K562 (cell line): Measurements from ENCODE around the gene SLC2A13. TPM values are rescaled to one million over a fixed set of nuclear protein-coding genes. Genes with fewer than 3 reads are reported as not detected.

Experiments
- ATAC-seq: fragments of 200-7000 bp; cut with Tn5 transposase; 3 replicates; pipeline ENCODE4 v1.9.1; 2020; ENCODE audit warnings: moderate library complexity
- BruUV-seq: library from RNA; stranded (reverse); fragments of 400-500 nt; replicated peaks from 2 replicates; lab custom pipeline; 2021; lab: Mats Ljungman, UMichigan
- CTCF ChIA-PET: fragments of 300-600 bp; formaldehyde crosslinking; extraction: SDS; loops from one replicate; lab custom pipeline; 2021; ENCODE audit warnings: low intra/inter-chr PET ratio; lab: Yijun Ruan, JAX
- POLR2A ChIA-PET: fragments of 300-600, 350-650 bp; sonication (Branson Sonifier 250); formaldehyde crosslinking; extraction: SDS; loops from one replicate; lab custom pipeline; 2021; ENCODE audit warnings: antibody characterized with exemption, inconsistent platforms; lab: Yijun Ruan, JAX
- DNase-seq, 4 experiments: peaks; one replicate each; pipeline versions ENCODE4 v3.0.0 to v3.0.0-alpha.2; 2011 to 2018; ENCODE audit warnings: low spot score in 3 of 4, mixed read lengths in 3 of 4; ENCODE audit errors: extremely low read depth in 1 of 4
- FAIRE-seq: peaks from 2 replicates; lab custom pipeline; 2011; peaks lifted over from hg19 to GRCh38; lab: Jason Lieb, UNC
- H2AFZ ChIP-seq: 2 replicates; pipeline ENCODE4 v1.6.0; 2011; ENCODE audit warnings: low read depth, low read length, control low read depth, inconsistent platforms
- H3K27ac ChIP-seq: fragments of 200-600 bp; 3 replicates; pipeline ENCODE4 v1.8.0; 2011; ENCODE audit warnings: low read depth, mild to moderate bottlenecking, control low read depth, inconsistent platforms, low read length, moderate library complexity, mixed read lengths; ENCODE audit errors: extremely low read depth
- H3K27me3 ChIP-seq, 2 experiments: fragments of 300-600 bp in 1 of 2; 2 replicates in 1 of 2; 3 replicates in 1 of 2; pipeline versions ENCODE4 v1.6.0 to v1.8.0; 2011; ENCODE audit warnings: inconsistent platforms in 2 of 2, low read length in 2 of 2, mild to moderate bottlenecking in 1 of 2, mixed read lengths in 1 of 2, moderate library complexity in 1 of 2; ENCODE audit not compliant: control insufficient read depth in 2 of 2, insufficient read depth in 2 of 2
- H3K36me3 ChIP-seq: fragments of 300-600 bp; 3 replicates; pipeline ENCODE4 v1.8.0; 2011; ENCODE audit warnings: mild to moderate bottlenecking, low read length, inconsistent platforms; ENCODE audit not compliant: control insufficient read depth, insufficient read depth
- H3K4me1 ChIP-seq, 2 experiments: fragments of 200-600 bp in 1 of 2; replicated peaks in 1 of 2; 2 replicates in 1 of 2; 3 replicates in 1 of 2; pipeline versions ENCODE4 v1.5.1 to v1.8.0; 2011; ENCODE audit warnings: inconsistent platforms in 2 of 2, low read length in 2 of 2, mild to moderate bottlenecking in 1 of 2, mixed read lengths in 1 of 2, moderate library complexity in 1 of 2; ENCODE audit not compliant: control insufficient read depth in 2 of 2, insufficient read depth in 2 of 2
- H3K4me2 ChIP-seq: 2 replicates; pipeline ENCODE4 v1.6.1; 2011; ENCODE audit warnings: low read length, control low read depth, inconsistent platforms, mixed read lengths; ENCODE audit not compliant: insufficient read depth
- H3K4me3 ChIP-seq: fragments of 200-600 bp; sonication (generic), shearing (Covaris generic); 2 replicates; pipeline ENCODE4 v1.5.1; 2016; ENCODE audit warnings: control low read depth, inconsistent platforms
- H3K79me2 ChIP-seq: fragments of 200-600 bp; 3 replicates; pipeline ENCODE4 v1.8.0; 2011; ENCODE audit warnings: low read length, inconsistent platforms; ENCODE audit not compliant: control insufficient read depth, insufficient read depth
- H3K9ac ChIP-seq, 2 experiments: 2 replicates each; pipeline versions ENCODE4 v1.6.0 to v1.6.1; 2011; ENCODE audit warnings: low read depth in 2 of 2, low read length in 2 of 2, control low read depth in 1 of 2, inconsistent platforms in 1 of 2, mild to moderate bottlenecking in 1 of 2, mixed read lengths in 1 of 2; ENCODE audit not compliant: insufficient read depth in 1 of 2
- H3K9me1 ChIP-seq: one replicate; pipeline ENCODE4 v1.6.0; 2011; ENCODE audit warnings: inconsistent platforms, mild to moderate bottlenecking, low read length, moderate library complexity; ENCODE audit not compliant: control insufficient read depth, insufficient read depth
- H3K9me3 ChIP-seq: replicated peaks from 2 replicates; pipeline ENCODE4 v1.5.1; 2011; ENCODE audit warnings: low read depth, low read length, inconsistent platforms; ENCODE audit not compliant: control insufficient read depth, insufficient read depth
- H4K20me1 ChIP-seq: replicated peaks from 2 replicates; pipeline ENCODE4 v1.6.1; 2011; ENCODE audit warnings: low read length, inconsistent platforms, mixed read lengths; ENCODE audit not compliant: control insufficient read depth, insufficient read depth
- BRF2 ChIP-seq: IDR thresholded peaks from 3 replicates; pipeline ENCODE4 v1.6.1; 2011; ENCODE audit warnings: borderline replicate concordance, mild to moderate bottlenecking; ENCODE audit not compliant: insufficient read length, insufficient read depth
- CAMTA2 ChIP-seq: fragments of 250-450 bp; sonication (Bioruptor Pico); conservative IDR thresholded peaks from 2 replicates; pipeline ENCODE4 v1.5.1; 2022
- ELF1 ChIP-seq: fragments of 200-800 bp; sonication (Bioruptor generic); IDR thresholded peaks from 2 replicates; pipeline ENCODE4 v1.6.1; 2016; ENCODE audit warnings: missing genetic modification characterization, missing compliant biosample characterization
- ELF2 ChIP-seq: fragments of 250-450 bp; sonication (Bioruptor Pico); IDR thresholded peaks from 2 replicates; pipeline ENCODE4 v1.5.0; 2021; ENCODE audit warnings: mild to moderate bottlenecking
- ETS2 ChIP-seq: IDR thresholded peaks from 2 replicates; pipeline ENCODE4 v1.6.1; 2016; ENCODE audit warnings: borderline replicate concordance, missing genetic modification characterization, mild to moderate bottlenecking, moderate library complexity, missing compliant biosample characterization; ENCODE audit not compliant: poor library complexity, severe bottlenecking
- HMBOX1 ChIP-seq: sonication (generic); IDR thresholded peaks from 2 replicates; pipeline ENCODE4 v1.6.1; 2016
- HNRNPH1 ChIP-seq: fragments of 200-400 bp; formaldehyde crosslinking; optimal IDR thresholded peaks from 2 replicates; pipeline ENCODE3; 2017; ENCODE audit warnings: low read depth, mild to moderate bottlenecking, low read length, moderate library complexity
- HNRNPUL1 ChIP-seq: fragments of 200-400 bp; formaldehyde crosslinking; IDR thresholded peaks from 2 replicates; pipeline ENCODE4 v1.6.1; 2017; ENCODE audit warnings: low read length
- KDM5B ChIP-seq: fragments of 200-600 bp; sonication (generic); IDR thresholded peaks from 2 replicates; pipeline ENCODE4 v1.6.1; 2012; ENCODE audit warnings: low read depth, mild to moderate bottlenecking, moderate library complexity, low read length, control low read depth, inconsistent platforms; ENCODE audit not compliant: insufficient replicate concordance
- MBD2 ChIP-seq: sonication (generic); IDR thresholded peaks from 2 replicates; pipeline ENCODE4 v1.6.1; 2016; ENCODE audit warnings: low read depth, borderline replicate concordance
- NCOA1 ChIP-seq: fragments of 450-650 bp; IDR thresholded peaks from 2 replicates; pipeline ENCODE4 v1.6.1; 2016; ENCODE audit warnings: low read depth
- NFATC3 ChIP-seq: fragments of 450-650 bp; IDR thresholded peaks from 2 replicates; pipeline ENCODE4 v1.6.1; 2017; ENCODE audit warnings: mild to moderate bottlenecking
- NR2C1 ChIP-seq, 2 experiments: fragments of 450-650 bp; IDR thresholded peaks; 2 replicates each; pipeline ENCODE4 v1.6.1; 2017; ENCODE audit warnings: mild to moderate bottlenecking in 2 of 2, antibody characterized with exemption in 1 of 2, inconsistent platforms in 1 of 2, missing compliant biosample characterization in 1 of 2, missing genetic modification characterization in 1 of 2
- SIN3B ChIP-seq: fragments of 450-650 bp; IDR thresholded peaks from 2 replicates; pipeline ENCODE4 v1.6.1; 2017; ENCODE audit warnings: low read depth, mild to moderate bottlenecking, moderate library complexity
- ZNF277 ChIP-seq: fragments of 250-450 bp; sonication (Bioruptor Pico); IDR thresholded peaks from 2 replicates; pipeline ENCODE4 v1.8.0; 2022; ENCODE audit warnings: inconsistent platforms, mild to moderate bottlenecking, moderate library complexity, borderline replicate concordance
- WGBS: fragments of 100-300 bp; shearing (Covaris generic); methylation state at CpG from one replicate; pipeline ENCODE4 v1.1.6; 2016; ENCODE audit warnings: low coverage, mixed read lengths; ENCODE audit not compliant: insufficient coverage; ENCODE audit errors: missing lambda C conversion rate; 5-methylcytosine and 5-hydroxymethylcytosine counted together
- in situ Hi-C: fragments of 300-500 bp; cut with MboI; formaldehyde crosslinking; loops from 4 replicates; pipeline ENCODE4 v1.15.0; 2018; ENCODE audit warnings: inconsistent platforms, mixed read lengths
- intact Hi-C: fragments of 100-400 bp; cut with micrococcal nuclease; formaldehyde crosslinking; loops from 2 replicates; pipeline ENCODE4 v1.14.2; 2022
- polyA plus RNA-seq, 8 experiments: library from polyadenylated mRNA; depleted of rRNA in 4 of 8; stranded (reverse) in 5 of 8; unstranded in 3 of 8; fragments of >200 nt; fragmentation: Nextera tagmentation in 2 of 8; fragmentation: Illumina TruSeq in 1 of 8; extraction: Ambion mirVana in 2 of 8; extraction: Trizol in 1 of 8; gene quantifications; 2 replicates each; pipeline versions ENCODE4 v1.2.1 to v1.2.3, GENCODE V29; 2011 to 2014; ENCODE audit warnings: inconsistent platforms in 1 of 8, missing spikeins in 1 of 8
- total RNA-seq, 7 experiments: library from RNA; depleted of rRNA in 6 of 7; stranded (reverse); fragments of >200 nt in 6 of 7; fragmentation: Illumina TruSeq in 2 of 7; extraction: Trizol in 2 of 7; gene quantifications; 2 replicates each; pipeline versions ENCODE4 v1.2.1 to v1.2.3, GENCODE V29; 2011 to 2021; ENCODE audit warnings: low replicate concordance in 1 of 7
- TF ChIP-seq, protein P1 (sequence below): fragments of 450-650 bp; IDR thresholded peaks from 2 replicates; pipeline ENCODE4 v1.7.1; 2018; ENCODE audit warnings: mild to moderate bottlenecking, low read depth; ENCODE audit not compliant: partially characterized antibody

Gene SLC2A13
- total and polyA plus RNA-seq, 9 of the 15 experiments (the other 6 are each of a cell fraction or from before 2014, with no cell fraction given), result 1.7 to 12.4 (median 9.0) TPM

DNA sequence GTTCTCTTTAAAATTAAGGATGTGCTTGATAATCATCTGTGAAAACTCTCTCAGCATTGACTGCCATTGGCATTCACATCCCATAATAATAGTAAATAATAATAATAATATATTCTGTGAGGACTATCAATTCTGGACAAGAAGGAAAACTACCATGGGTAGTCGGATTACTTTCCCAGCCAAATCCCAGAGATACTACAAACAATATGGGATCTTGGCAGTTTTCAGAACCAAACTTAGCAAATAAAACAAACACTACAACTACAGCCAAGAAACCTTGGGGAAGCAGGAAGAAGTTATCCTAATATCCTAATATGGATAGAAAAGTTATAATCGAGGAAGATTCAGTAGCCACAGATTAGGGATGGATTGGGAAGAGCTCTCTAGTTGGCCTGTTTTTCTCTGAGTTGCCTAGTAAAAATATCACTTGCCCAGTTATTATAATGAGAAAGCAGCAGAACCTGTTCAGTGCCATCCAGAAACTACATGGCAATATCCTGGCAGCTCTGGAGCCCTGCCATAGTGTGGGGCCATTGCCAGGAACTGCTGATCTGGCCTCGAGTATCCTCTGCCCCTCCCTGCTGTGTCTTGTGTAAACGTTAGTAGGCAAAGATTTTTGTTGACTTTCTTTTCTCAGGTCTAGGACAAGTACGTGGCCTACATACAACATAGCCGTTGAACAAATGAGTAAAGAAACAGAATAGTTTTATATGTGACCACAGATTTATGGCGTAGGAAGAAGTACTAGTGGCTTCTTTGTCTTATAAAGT is 193.5 kb downstream of the SLC2A13 start:
- Histone ChIP-seq H3K27me3 (no peaks in the 10 kb centered on the region), H3K4me1 (no peaks in the 10 kb centered on the region), H3K27ac (no peak overlapping the region), H3K9ac (no peak overlapping the region), H3K9me3 (no peaks in the 10 kb centered on the region), H3K79me2 (no peaks in the 10 kb centered on the region), H3K4me2 (no peak overlapping the region), H3K4me3 (no peak overlapping the region), H3K9me1 (no peaks in the 10 kb centered on the region), H3K36me3 (no peaks in the 10 kb centered on the region), H4K20me1 (no peaks in the 10 kb centered on the region), H2AFZ (no peak overlapping the region)
- DNase-seq, result no peak
- FAIRE-seq, result no peak
- TF ChIP-seq CAMTA2 (CRISPR knock-in tag), result no peak
- TF ChIP-seq ZNF277 (CRISPR knock-in tag), result no peak
- no peak for TF ChIP-seq MBD2
- no peak for TF ChIP-seq HMBOX1
- no peak for TF ChIP-seq BRF2
- TF ChIP-seq, protein P1, sequence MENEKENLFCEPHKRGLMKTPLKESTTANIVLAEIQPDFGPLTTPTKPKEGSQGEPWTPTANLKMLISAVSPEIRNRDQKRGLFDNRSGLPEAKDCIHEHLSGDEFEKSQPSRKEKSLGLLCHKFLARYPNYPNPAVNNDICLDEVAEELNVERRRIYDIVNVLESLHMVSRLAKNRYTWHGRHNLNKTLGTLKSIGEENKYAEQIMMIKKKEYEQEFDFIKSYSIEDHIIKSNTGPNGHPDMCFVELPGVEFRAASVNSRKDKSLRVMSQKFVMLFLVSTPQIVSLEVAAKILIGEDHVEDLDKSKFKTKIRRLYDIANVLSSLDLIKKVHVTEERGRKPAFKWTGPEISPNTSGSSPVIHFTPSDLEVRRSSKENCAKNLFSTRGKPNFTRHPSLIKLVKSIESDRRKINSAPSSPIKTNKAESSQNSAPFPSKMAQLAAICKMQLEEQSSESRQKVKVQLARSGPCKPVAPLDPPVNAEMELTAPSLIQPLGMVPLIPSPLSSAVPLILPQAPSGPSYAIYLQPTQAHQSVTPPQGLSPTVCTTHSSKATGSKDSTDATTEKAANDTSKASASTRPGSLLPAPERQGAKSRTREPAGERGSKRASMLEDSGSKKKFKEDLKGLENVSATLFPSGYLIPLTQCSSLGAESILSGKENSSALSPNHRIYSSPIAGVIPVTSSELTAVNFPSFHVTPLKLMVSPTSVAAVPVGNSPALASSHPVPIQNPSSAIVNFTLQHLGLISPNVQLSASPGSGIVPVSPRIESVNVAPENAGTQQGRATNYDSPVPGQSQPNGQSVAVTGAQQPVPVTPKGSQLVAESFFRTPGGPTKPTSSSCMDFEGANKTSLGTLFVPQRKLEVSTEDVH, result no peak
- TF ChIP-seq SIN3B, result no peak
- no peak for TF ChIP-seq ELF1
- no peak for TF ChIP-seq ELF2
- no peak for TF ChIP-seq ETS2 (tag)
- TF ChIP-seq HNRNPH1, result no peak
- TF ChIP-seq KDM5B, result no peak
- TF ChIP-seq NCOA1, result no peak
- no peak for TF ChIP-seq NR2C1 (IDR thresholded peaks at IDR 0.05)
- no peak for TF ChIP-seq NR2C1 (tag; IDR thresholded peaks at IDR 0.05)
- no peak for TF ChIP-seq HNRNPUL1
- TF ChIP-seq NFATC3, result no peak
- ChIA-PET CTCF (no interaction called here), POLR2A (interaction anchor here (1.2 kb wide), 1 partner anchor 97 kb away, joined by 3 read pairs; no protein-coding TSS in a partner anchor)
- no peak for ATAC-seq
- WGBS, result 58% methylated on average over 7 of the region's 7 CpGs
- BruUV-seq, result no TSS peak
- intact Hi-C loops (no loop called here), in situ Hi-C loops (no loop called here)
